Natural killer cell treated with Interleukin-12 subunit alpha and Interleukin-12 subunit beta and Interleukin-15 and Interleukin-18, amount 100 ng/mL, for 72 hours (primary cell): Measurements from ENCODE around the gene SURF4. TPM values are rescaled to one million over a fixed set of nuclear protein-coding genes. Genes with fewer than 3 reads are reported as not detected.
"Not testable (repeated sequence)": the region's sequence is repeated elsewhere in the genome, so short reads cannot be mapped to it uniquely, and the experiment has no call there.

Source experiments
- ATAC-seq, 2 donors: fragments of 150-1000 bp; cut with Tn5 transposase in 1 of 2; sonication (Bioruptor Pico), chemical (Tn5 transposase) in 1 of 2; 2 replicates each; pipeline ENCODE4 v1.10.0; 2021
- DNase-seq: peaks from one replicate; pipeline ENCODE4 v3.0.0; 2022; ENCODE audit warnings: low spot score
- H3K27ac Mint-ChIP-seq, 2 donors: 1 replicate in 1 of 2; 2 replicates in 1 of 2; pipeline ENCODE4 v1.8.0; 2022; ENCODE audit warnings: mixed read lengths in 2 of 2, mild to moderate bottlenecking in 1 of 2, moderate library complexity in 1 of 2
- H3K27me3 Mint-ChIP-seq, 2 donors: 1 replicate in 1 of 2; 2 replicates in 1 of 2; pipeline ENCODE4 v1.8.0; 2022; ENCODE audit warnings: mixed read lengths in 2 of 2
- H3K36me3 Mint-ChIP-seq: one replicate; pipeline ENCODE4 v1.8.0; 2022; ENCODE audit warnings: mixed read lengths
- H3K4me1 Mint-ChIP-seq, 2 donors: 1 replicate in 1 of 2; 2 replicates in 1 of 2; pipeline ENCODE4 v1.8.0; 2022; ENCODE audit warnings: low read depth in 2 of 2, mixed read lengths in 2 of 2, mild to moderate bottlenecking in 1 of 2
- H3K4me3 Mint-ChIP-seq: one replicate; pipeline ENCODE4 v1.8.0; 2022; ENCODE audit warnings: mixed read lengths
- H3K9me3 Mint-ChIP-seq: 2 replicates; pipeline ENCODE4 v1.8.0; 2022; ENCODE audit warnings: mixed read lengths
- total RNA-seq, 2 donors: library from RNA; stranded (reverse); gene quantifications; one replicate each; pipeline ENCODE4 v1.2.3, GENCODE V29; 2022

Gene SURF4
- total RNA-seq, 2 donors from 2014 or later, result 390 to 433 TPM

- Mint-ChIP-seq H3K36me3 (no peaks in the 10 kb centered on the region), H3K27ac (no peak overlapping the region), H3K9me3 (no peaks in the 10 kb centered on the region), H3K4me3 (no peak overlapping the region), H3K4me1 (peaks cover 3 to 6% of the 10 kb centered on the region in 2 donors), H3K27me3 (peaks cover 0 to 3% of the 10 kb centered on the region in 2 donors)
- DNase-seq (no peak), ATAC-seq (no peak)
Measured at GRCh38 chr9:133323991-133324703, 51.7 kb downstream of the SURF4 start.

GRCh38 chr9:133323211-133323610 lies 52.6 kb downstream of the SURF4 start:
- no peaks in the 10 kb centered on the region for H3K36me3 Mint-ChIP-seq
- no peaks in the 10 kb centered on the region for H3K9me3 Mint-ChIP-seq
- H3K4me1 Mint-ChIP-seq, result peaks cover 0 to 3% of the 10 kb centered on the region in 2 donors
- peaks cover 0 to 3% of the 10 kb centered on the region in 2 donors for H3K27me3 Mint-ChIP-seq
- no peak overlapping the region for H3K27ac Mint-ChIP-seq
- no peak for DNase-seq
- ATAC-seq, result no peak
- H3K4me3 Mint-ChIP-seq, result no peak overlapping the region

- Mint-ChIP-seq H3K27ac (peak overlapping the region in 1 of 2 donors; percentile 51), H3K4me1 (peaks cover 0 to 3% of the 10 kb centered on the region in 2 donors), H3K4me3 (no peak overlapping the region), H3K9me3 (no peaks in the 10 kb centered on the region), H3K36me3 (no peaks in the 10 kb centered on the region), H3K27me3 (peaks cover 0 to 3% of the 10 kb centered on the region in 2 donors)
- DNase-seq (no peak), ATAC-seq (no peak)
Measured at GRCh38 chr9:133322701-133323100, 53.2 kb downstream of the SURF4 start.

- peaks cover 3% of the 10 kb centered on the region in 2 donors for H3K27me3 Mint-ChIP-seq
- peaks cover 0 to 3% of the 10 kb centered on the region in 2 donors for H3K4me1 Mint-ChIP-seq
- H3K4me3 Mint-ChIP-seq, result no peak overlapping the region
- ATAC-seq (no peak), DNase-seq (no peak)
- H3K36me3 Mint-ChIP-seq, result no peaks in the 10 kb centered on the region
- H3K9me3 Mint-ChIP-seq, result no peaks in the 10 kb centered on the region
- no peak overlapping the region for H3K27ac Mint-ChIP-seq
Measured at GRCh38 chr9:133321411-133321935, 54.4 kb downstream of the SURF4 start.

GRCh38 chr9:133320421-133320881 lies 55.4 kb downstream of the SURF4 start:
- no peak for DNase-seq
- Mint-ChIP-seq H3K36me3 (no peaks in the 10 kb centered on the region), H3K4me3 (no peak overlapping the region), H3K27me3 (peaks cover 3 to 10% of the 10 kb centered on the region in 2 donors), H3K27ac (no peak overlapping the region), H3K9me3 (no peaks in the 10 kb centered on the region), H3K4me1 (peaks cover 0 to 3% of the 10 kb centered on the region in 2 donors)
- no peak for ATAC-seq

- not testable (repeated sequence) for H3K4me3 Mint-ChIP-seq, ATAC-seq, H3K9me3 Mint-ChIP-seq, H3K4me1 Mint-ChIP-seq, DNase-seq, H3K36me3 Mint-ChIP-seq, H3K27me3 Mint-ChIP-seq, H3K27ac Mint-ChIP-seq
Measured at GRCh38 chr9:133317551-133317950, 58.3 kb downstream of the SURF4 start.

- H3K36me3 Mint-ChIP-seq, result no peaks in the 10 kb centered on the region
- H3K4me1 Mint-ChIP-seq, result no peaks in the 10 kb centered on the region
- no peak overlapping the region for H3K27ac Mint-ChIP-seq
- DNase-seq (no peak), ATAC-seq (no peak)
- peaks cover 0 to 10% of the 10 kb centered on the region in 2 donors for H3K27me3 Mint-ChIP-seq
- H3K9me3 Mint-ChIP-seq, result no peaks in the 10 kb centered on the region
- no peak overlapping the region for H3K4me3 Mint-ChIP-seq
Measured at GRCh38 chr9:133315997-133316396, 59.9 kb downstream of the SURF4 start.

Other genes starting within 250 kb of the SURF4 start
- gene GBGT1, start 212.1 kb downstream of the SURF4 start, total RNA-seq, result 1 to 10 TPM; 4.1 to 7.2 TPM
- gene OBP2B, start 166.8 kb downstream of the SURF4 start, total RNA-seq, result not detected
- gene ABO, start 100.9 kb downstream of the SURF4 start, total RNA-seq, result under 1 TPM; 0.25 to 0.69 TPM
- 10 to 100 TPM; 11.5 to 23.9 TPM for gene SURF6, start 39.9 kb downstream of the SURF4 start, total RNA-seq
- 10 to 100 TPM; 34.8 to 43.3 TPM for gene MED22, start 27.9 kb downstream of the SURF4 start, total RNA-seq
- gene RPL7A, start 27.8 kb downstream of the SURF4 start, total RNA-seq, result 1,000 to 10,000 TPM; 1,580 to 1,944 TPM
- 10 to 100 TPM; 26.0 to 28.4 TPM for gene SURF1, start 19.6 kb downstream of the SURF4 start, total RNA-seq
- 10 to 100 TPM; 15.2 to 21.6 TPM for gene SURF2, start 19.5 kb downstream of the SURF4 start, total RNA-seq
- gene STKLD1, start 306 bp upstream of the SURF4 start, total RNA-seq, result under 1 TPM in 1 of 2 donors, not detected in 1; 0.19 TPM
- 10 to 100 TPM; 34.3 to 55.1 TPM for gene REXO4, start 42.0 kb upstream of the SURF4 start, total RNA-seq
- gene ADAMTS13, start 46.3 kb upstream of the SURF4 start, total RNA-seq, result 1 to 10 TPM in 1 of 2 donors, under 1 TPM in 1; 0.67 to 1.1 TPM
- gene CACFD1, start 83.9 kb upstream of the SURF4 start, total RNA-seq, result 1 to 10 TPM; 2.4 to 7.0 TPM
- 10 to 100 TPM; 15.0 to 42.3 TPM for gene SLC2A6, start 103.0 kb upstream of the SURF4 start, total RNA-seq
- gene MYMK, start 148.9 kb upstream of the SURF4 start, total RNA-seq, result not detected
- not detected for gene ADAMTSL2, start 158.6 kb upstream of the SURF4 start, total RNA-seq
- not detected for gene FAM163B, start 233.3 kb upstream of the SURF4 start, total RNA-seq